Neural cell (in vitro differentiated cells): Measurements from ENCODE around the gene AFF1. TPM values are rescaled to one million over a fixed set of nuclear protein-coding genes. Genes with fewer than 3 reads are reported as not detected.

Experiments used
- H2AFZ ChIP-seq: fragments of 200-600, 300-800 bp; sonication (generic), shearing (Covaris generic); 2 replicates; pipeline ENCODE4 v1.6.0; 2014; ENCODE audit warnings: low read depth, mild to moderate bottlenecking, antibody characterized with exemption, low read length, moderate library complexity
- H3F3A ChIP-seq: fragments of 200-600 bp; shearing (Covaris generic); 2 replicates; pipeline ENCODE4 v1.6.1; 2016; ENCODE audit warnings: mild to moderate bottlenecking, moderate library complexity, mixed read lengths, antibody characterized with exemption, low read length; ENCODE audit not compliant: insufficient read depth, poor library complexity, severe bottlenecking
- H3K27ac ChIP-seq: fragments of 200-600, 300-800 bp; sonication (generic), shearing (Covaris generic); 2 replicates; pipeline ENCODE4 v1.5.1; 2014; ENCODE audit warnings: mild to moderate bottlenecking, low read length, moderate library complexity
- H3K27me3 ChIP-seq: fragments of 300-800, 200-600 bp; sonication (generic), shearing (Covaris generic); 2 replicates; pipeline ENCODE4 v1.6.0; 2014; ENCODE audit warnings: mild to moderate bottlenecking, low read depth, low read length, moderate library complexity; ENCODE audit not compliant: insufficient read depth
- H3K36me3 ChIP-seq: fragments of 300-800, 200-600 bp; sonication (generic), shearing (Covaris generic); 2 replicates; pipeline ENCODE4 v1.5.1; 2014; ENCODE audit warnings: mild to moderate bottlenecking, antibody characterized with exemption, low read length, moderate library complexity; ENCODE audit not compliant: insufficient read depth
- H3K4me2 ChIP-seq: fragments of 300-800, 200-600 bp; sonication (generic), shearing (Covaris generic); 2 replicates; pipeline ENCODE4 v1.6.0; 2014; ENCODE audit warnings: mild to moderate bottlenecking, low read length
- H3K4me3 ChIP-seq: fragments of 300-800, 200-600 bp; sonication (generic), shearing (Covaris generic); 2 replicates; pipeline ENCODE4 v1.5.1; 2014; ENCODE audit warnings: mild to moderate bottlenecking, low read length, moderate library complexity
- H3K79me2 ChIP-seq: fragments of 200-600 bp; shearing (Covaris generic); replicated peaks from 2 replicates; pipeline ENCODE4 v1.6.0; 2014; ENCODE audit warnings: mild to moderate bottlenecking, low read length, moderate library complexity; ENCODE audit not compliant: insufficient read depth
- H3K9ac ChIP-seq: fragments of 300-800, 200-600 bp; sonication (generic), shearing (Covaris generic); 2 replicates; pipeline ENCODE4 v1.6.1; 2016; ENCODE audit warnings: mild to moderate bottlenecking, low read length, mixed read lengths
- H3K9me2 ChIP-seq: fragments of 200-600 bp; shearing (Covaris generic); 2 replicates; pipeline ENCODE4 v1.6.1; 2016; ENCODE audit warnings: mild to moderate bottlenecking, low read length, mixed read lengths; ENCODE audit not compliant: insufficient read depth
- H3K9me3 ChIP-seq: fragments of 200-600, 300-800 bp; sonication (generic), shearing (Covaris generic); 2 replicates; pipeline ENCODE4 v1.6.1; 2016; ENCODE audit warnings: mild to moderate bottlenecking, mixed run types, low read length, moderate library complexity, mixed read lengths
- H4K20me1 ChIP-seq: fragments of 200-600 bp; shearing (Covaris generic); 2 replicates; pipeline ENCODE4 v1.6.1; 2016; ENCODE audit warnings: mild to moderate bottlenecking, mixed run types; ENCODE audit not compliant: insufficient read depth
- EP300 ChIP-seq: fragments of 450-650 bp; conservative IDR thresholded peaks from 2 replicates; pipeline ENCODE4 v1.6.1; 2014; ENCODE audit warnings: antibody characterized with exemption, mild to moderate bottlenecking, moderate library complexity; ENCODE audit not compliant: poor library complexity, severe bottlenecking
- EZH2 ChIP-seq: fragments of 200-600, 300-800 bp; shearing (Covaris generic), sonication (generic); IDR thresholded peaks from 2 replicates; pipeline ENCODE4 v1.6.1; 2014; ENCODE audit warnings: antibody characterized with exemption, low read length, borderline replicate concordance, mild to moderate bottlenecking; ENCODE audit not compliant: insufficient read depth, poor library complexity, severe bottlenecking
- MXI1 ChIP-seq: fragments of 450-650 bp; conservative IDR thresholded peaks from 2 replicates; pipeline ENCODE4 v1.6.1; 2014; ENCODE audit warnings: antibody characterized with exemption, mild to moderate bottlenecking; ENCODE audit not compliant: poor library complexity, severe bottlenecking
- POLR2AphosphoS5 ChIP-seq: IDR thresholded peaks from 2 replicates; pipeline ENCODE4 v1.6.1; 2012
- RAD21 ChIP-seq: fragments of 450-650 bp; conservative IDR thresholded peaks from 2 replicates; pipeline ENCODE4 v1.6.1; 2014; ENCODE audit warnings: antibody characterized with exemption, mild to moderate bottlenecking, moderate library complexity
- REST ChIP-seq: IDR thresholded peaks from 2 replicates; pipeline ENCODE4 v1.6.1; 2012; ENCODE audit warnings: borderline replicate concordance
- SMC3 ChIP-seq: fragments of 450-650 bp; conservative IDR thresholded peaks from 2 replicates; pipeline ENCODE4 v1.6.1; 2014; ENCODE audit warnings: antibody characterized with exemption, mild to moderate bottlenecking, moderate library complexity; ENCODE audit not compliant: poor library complexity
- TAF1 ChIP-seq: IDR thresholded peaks from 2 replicates; pipeline ENCODE4 v1.6.1; 2012; ENCODE audit warnings: low read depth
- polyA plus RNA-seq: library from polyadenylated mRNA; depleted of rRNA; stranded (reverse); fragments of >200 nt; gene quantifications from 2 replicates; pipeline ENCODE4 v1.2.3, GENCODE V29; 2014
- TF ChIP-seq, protein P1 (sequence below): fragments of 450-650 bp; IDR thresholded peaks from 2 replicates; pipeline ENCODE4 v1.5.1; 2014; ENCODE audit warnings: antibody characterized with exemption, mild to moderate bottlenecking, moderate library complexity; ENCODE audit not compliant: poor library complexity, severe bottlenecking

Gene AFF1
- polyA plus RNA-seq, 1 donor from 2014 or later = 0.63 TPM

- Histone ChIP-seq H3K27me3 (no peaks in the 10 kb centered on the region), H3K36me3 (no peaks in the 10 kb centered on the region), H3K27ac (no peak overlapping the region), H3K4me2 (no peak overlapping the region), H3F3A (no peaks in the 10 kb centered on the region), H3K9me2 (no peaks in the 10 kb centered on the region), H2AFZ (no peak overlapping the region), H3K9me3 (no peaks in the 10 kb centered on the region), H3K9ac (no peak overlapping the region), H3K79me2 (no peaks in the 10 kb centered on the region), H3K4me3 (no peak overlapping the region), H4K20me1 (no peaks in the 10 kb centered on the region)
- TF ChIP-seq, protein P1, sequence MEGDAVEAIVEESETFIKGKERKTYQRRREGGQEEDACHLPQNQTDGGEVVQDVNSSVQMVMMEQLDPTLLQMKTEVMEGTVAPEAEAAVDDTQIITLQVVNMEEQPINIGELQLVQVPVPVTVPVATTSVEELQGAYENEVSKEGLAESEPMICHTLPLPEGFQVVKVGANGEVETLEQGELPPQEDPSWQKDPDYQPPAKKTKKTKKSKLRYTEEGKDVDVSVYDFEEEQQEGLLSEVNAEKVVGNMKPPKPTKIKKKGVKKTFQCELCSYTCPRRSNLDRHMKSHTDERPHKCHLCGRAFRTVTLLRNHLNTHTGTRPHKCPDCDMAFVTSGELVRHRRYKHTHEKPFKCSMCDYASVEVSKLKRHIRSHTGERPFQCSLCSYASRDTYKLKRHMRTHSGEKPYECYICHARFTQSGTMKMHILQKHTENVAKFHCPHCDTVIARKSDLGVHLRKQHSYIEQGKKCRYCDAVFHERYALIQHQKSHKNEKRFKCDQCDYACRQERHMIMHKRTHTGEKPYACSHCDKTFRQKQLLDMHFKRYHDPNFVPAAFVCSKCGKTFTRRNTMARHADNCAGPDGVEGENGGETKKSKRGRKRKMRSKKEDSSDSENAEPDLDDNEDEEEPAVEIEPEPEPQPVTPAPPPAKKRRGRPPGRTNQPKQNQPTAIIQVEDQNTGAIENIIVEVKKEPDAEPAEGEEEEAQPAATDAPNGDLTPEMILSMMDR = no peak
- TF ChIP-seq REST (no peak), EZH2 (no peak), EP300 (no peak), SMC3 (no peak), MXI1 (no peak), POLR2AphosphoS5 (no peak), TAF1 (no peak), RAD21 (no peak)
Observed at GRCh38 chr4:86908251-86908657, 26.6 kb upstream of the AFF1 start.

DNA sequence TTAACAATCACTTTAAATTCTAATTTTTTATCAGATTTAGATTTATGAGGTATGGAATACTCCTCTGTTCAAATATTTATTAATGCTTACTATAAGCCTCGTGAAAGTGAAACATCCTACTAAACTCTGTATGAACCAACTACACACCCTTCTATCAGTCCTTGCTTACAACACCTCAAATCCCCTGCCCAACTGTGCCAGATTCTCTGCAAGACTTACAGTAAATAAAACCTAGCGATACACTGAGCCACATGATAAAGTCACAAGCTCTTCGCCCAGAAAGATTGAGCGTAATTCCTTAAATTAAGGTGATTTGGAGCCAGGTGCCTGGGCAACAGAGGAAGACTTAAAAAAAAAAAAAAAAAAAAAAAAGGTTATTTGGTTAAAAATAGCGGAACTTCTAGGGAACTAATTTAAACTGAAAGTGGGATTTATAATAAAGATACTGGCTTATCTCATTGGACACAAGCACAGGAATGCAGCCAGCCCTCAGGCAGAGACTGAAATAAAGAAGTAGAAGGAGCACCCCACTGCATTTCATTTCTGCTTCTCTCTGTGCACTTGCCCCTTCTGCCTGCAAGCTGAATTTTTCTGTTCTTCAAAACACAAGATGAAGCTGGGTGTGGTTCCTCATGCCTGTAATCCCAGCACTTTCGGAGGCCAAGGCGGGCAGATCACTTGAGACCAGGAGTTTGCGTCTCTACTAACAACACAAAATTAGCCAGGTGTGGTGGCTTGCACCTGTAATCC, 25.1 kb upstream of the AFF1 start:
- Histone ChIP-seq H3K9me3 (no peaks in the 10 kb centered on the region), H3K4me3 (no peak overlapping the region), H3F3A (no peaks in the 10 kb centered on the region), H3K9ac (no peak overlapping the region), H4K20me1 (no peaks in the 10 kb centered on the region), H3K27me3 (no peaks in the 10 kb centered on the region), H3K4me2 (no peak overlapping the region), H3K79me2 (no peaks in the 10 kb centered on the region), H2AFZ (no peak overlapping the region), H3K27ac (no peak overlapping the region), H3K9me2 (no peaks in the 10 kb centered on the region), H3K36me3 (no peaks in the 10 kb centered on the region)
- TF ChIP-seq REST (no peak), MXI1 (no peak), RAD21 (no peak), SMC3 (no peak), EZH2 (no peak), POLR2AphosphoS5 (no peak), EP300 (no peak), TAF1 (no peak)
- TF ChIP-seq, protein P1 = no peak
